H9 (cell line): Measurements from ENCODE around the gene DPYD. TPM values are rescaled to one million over a fixed set of nuclear protein-coding genes. Genes with fewer than 3 reads are reported as not detected.

Source experiments
- DNase-seq: peaks from one replicate; pipeline ENCODE4 v3.0.0-alpha.2; 2017
- H2AFZ ChIP-seq: one replicate; pipeline ENCODE4 v1.6.1; 2013; ENCODE audit warnings: mild to moderate bottlenecking, low read length, control low read depth, moderate library complexity
- H2AK5ac ChIP-seq: 2 replicates; pipeline ENCODE4 v1.6.1; 2013; ENCODE audit warnings: low read length, control low read depth, mixed read lengths; ENCODE audit not compliant: insufficient read length
- H2BK120ac ChIP-seq: one replicate; pipeline ENCODE4 v1.6.1; 2013; ENCODE audit warnings: low read depth, mild to moderate bottlenecking, low read length, control low read depth, inconsistent platforms; ENCODE audit not compliant: poor library complexity, severe bottlenecking
- H2BK12ac ChIP-seq: 2 replicates; pipeline ENCODE4 v1.6.1; 2013; ENCODE audit warnings: low read length, control low read depth, mixed read lengths, low read depth; ENCODE audit not compliant: insufficient read length
- H2BK15ac ChIP-seq: 2 replicates; pipeline ENCODE4 v1.6.1; 2013; ENCODE audit warnings: low read depth, low read length, control low read depth
- H2BK20ac ChIP-seq: one replicate; pipeline ENCODE4 v1.6.1; 2013; ENCODE audit warnings: low read depth, mild to moderate bottlenecking, low read length, control low read depth, inconsistent platforms; ENCODE audit not compliant: poor library complexity, severe bottlenecking
- H2BK5ac ChIP-seq: 2 replicates; pipeline ENCODE4 v1.6.1; 2013; ENCODE audit warnings: low read length, control low read depth, mixed read lengths; ENCODE audit not compliant: insufficient read length
- H3K14ac ChIP-seq: 2 replicates; pipeline ENCODE4 v1.6.1; 2013; ENCODE audit warnings: low read length, control low read depth; ENCODE audit not compliant: insufficient read depth
- H3K18ac ChIP-seq: 2 replicates; pipeline ENCODE4 v1.6.1; 2013; ENCODE audit warnings: low read depth, mild to moderate bottlenecking, mixed read lengths, low read length, control low read depth; ENCODE audit not compliant: insufficient read length
- H3K23ac ChIP-seq: 2 replicates; pipeline ENCODE4 v1.6.1; 2013; ENCODE audit warnings: low read length, control low read depth, mixed read lengths, low read depth; ENCODE audit not compliant: insufficient read length
- H3K23me2 ChIP-seq: 2 replicates; pipeline ENCODE4 v1.6.1; 2013; ENCODE audit warnings: low read depth, mild to moderate bottlenecking, mixed read lengths, low read length, control low read depth; ENCODE audit not compliant: insufficient read length, poor library complexity, severe bottlenecking
- H3K27ac ChIP-seq: 2 replicates; pipeline ENCODE4 v1.5.1; 2013; ENCODE audit warnings: low read length, control low read depth, mixed read lengths, low read depth; ENCODE audit not compliant: insufficient read length
- H3K27me3 ChIP-seq: 2 replicates; pipeline ENCODE4 v1.6.1; 2013; ENCODE audit warnings: low read length, control low read depth, inconsistent platforms; ENCODE audit not compliant: insufficient read depth
- H3K4ac ChIP-seq: 2 replicates; pipeline ENCODE4 v1.6.1; 2013; ENCODE audit warnings: low read depth, mild to moderate bottlenecking, control low read depth, inconsistent platforms, low read length, moderate library complexity
- H3K4me1 ChIP-seq: 2 replicates; pipeline ENCODE4 v1.6.1; 2013; ENCODE audit warnings: low read length, control low read depth, inconsistent platforms; ENCODE audit not compliant: insufficient read depth
- H3K4me2 ChIP-seq: 2 replicates; pipeline ENCODE4 v1.6.1; 2013; ENCODE audit warnings: low read length, control low read depth, mixed read lengths; ENCODE audit not compliant: insufficient read length, insufficient read depth
- H3K56ac ChIP-seq: 2 replicates; pipeline ENCODE4 v1.6.1; 2013; ENCODE audit warnings: low read depth, mild to moderate bottlenecking, mixed read lengths, low read length, control low read depth; ENCODE audit not compliant: insufficient read length
- H3K79me1 ChIP-seq: 2 replicates; pipeline ENCODE4 v1.6.1; 2013; ENCODE audit warnings: low read depth, mild to moderate bottlenecking, moderate library complexity, low read length, control low read depth, inconsistent platforms; ENCODE audit not compliant: insufficient read depth, poor library complexity, severe bottlenecking
- H3K79me2 ChIP-seq: 2 replicates; pipeline ENCODE4 v1.6.1; 2013; ENCODE audit warnings: low read length, control low read depth, inconsistent platforms; ENCODE audit not compliant: insufficient read depth
- H3K9ac ChIP-seq: 2 replicates; pipeline ENCODE4 v1.6.1; 2013; ENCODE audit warnings: low read length, control low read depth, mixed read lengths; ENCODE audit not compliant: insufficient read length; ENCODE audit errors: extremely low read depth
- H3K9me3 ChIP-seq: one replicate; pipeline ENCODE4 v1.6.1; 2013; ENCODE audit warnings: low read depth, low read length, inconsistent platforms; ENCODE audit not compliant: control insufficient read depth
- H3T11ph ChIP-seq: one replicate; pipeline ENCODE4 v1.6.1; 2013; ENCODE audit warnings: mild to moderate bottlenecking, low read length, control low read depth, inconsistent platforms
- H4K20me1 ChIP-seq: one replicate; pipeline ENCODE4 v1.6.1; 2013; ENCODE audit not compliant: control insufficient read depth, insufficient read length, insufficient read depth
- H4K5ac ChIP-seq: 2 replicates; pipeline ENCODE4 v1.6.1; 2013; ENCODE audit warnings: low read depth, mild to moderate bottlenecking, mixed read lengths, low read length, control low read depth; ENCODE audit not compliant: insufficient read length
- H4K8ac ChIP-seq: replicated peaks from 2 replicates; pipeline ENCODE4 v1.6.1; 2013; ENCODE audit warnings: low read length, control low read depth, mixed read lengths, low read depth; ENCODE audit not compliant: insufficient read length
- H4K91ac ChIP-seq: 2 replicates; pipeline ENCODE4 v1.6.1; 2013; ENCODE audit warnings: low read depth, mild to moderate bottlenecking, moderate library complexity, mixed read lengths, low read length, control low read depth; ENCODE audit not compliant: insufficient read length
- H3K27ac Mint-ChIP-seq, 3 experiments: 2 replicates in 2 of 3; 3 replicates in 1 of 3; pipeline ENCODE4 v1.8.0; 2020 to 2021; ENCODE audit warnings: mixed read lengths in 3 of 3, mild to moderate bottlenecking in 1 of 3, moderate library complexity in 1 of 3
- H3K27me3 Mint-ChIP-seq: 2 replicates; pipeline ENCODE4 v1.8.0; 2021; ENCODE audit warnings: low read depth, mild to moderate bottlenecking, moderate library complexity, mixed read lengths
- H3K36me3 Mint-ChIP-seq, 3 experiments: 2 replicates in 2 of 3; 3 replicates in 1 of 3; pipeline ENCODE4 v1.8.0; 2020 to 2021; ENCODE audit warnings: low read depth in 3 of 3, mixed read lengths in 3 of 3; ENCODE audit not compliant: insufficient read depth in 1 of 3
- H3K4me1 Mint-ChIP-seq, 2 experiments: 2 replicates each; pipeline ENCODE4 v1.8.0; 2020; ENCODE audit warnings: mixed read lengths in 2 of 2
- H3K4me3 Mint-ChIP-seq, 2 experiments: 2 replicates in 1 of 2; 3 replicates in 1 of 2; pipeline ENCODE4 v1.8.0; 2020 to 2021; ENCODE audit warnings: mild to moderate bottlenecking in 2 of 2, mixed read lengths in 2 of 2, moderate library complexity in 1 of 2
- H3K9me3 Mint-ChIP-seq, 2 experiments: 2 replicates in 1 of 2; 3 replicates in 1 of 2; pipeline ENCODE4 v1.8.0; 2020; ENCODE audit warnings: mild to moderate bottlenecking in 2 of 2, mixed read lengths in 2 of 2, moderate library complexity in 1 of 2
- CTCF ChIP-seq: fragments of 200-600 bp; sonication (generic); conservative IDR thresholded peaks from 3 replicates; pipeline ENCODE4 v1.8.0; 2021; ENCODE audit warnings: antibody characterized with exemption, mild to moderate bottlenecking
- WGBS: extraction: QIAGEN DNeasy Blood & Tissue Kit; methylation state at CpG from one replicate; pipeline ENCODE4 v1.1.7; 2013; ENCODE audit warnings: missing lambda C conversion rate, low lambda C conversion rate, mixed read lengths; ENCODE audit not compliant: insufficient read length; ENCODE audit errors: extremely low coverage; 5-methylcytosine and 5-hydroxymethylcytosine counted together
- total RNA-seq: library from RNA; stranded (reverse); gene quantifications from 2 replicates; pipeline ENCODE4 v1.2.1, GENCODE V29; 2021

Gene DPYD
- total RNA-seq, 1 experiment from 2014 or later: 0.37 TPM

GRCh38 chr1:97654876-97655585, 265.8 kb downstream of the DPYD start:
- no peak for DNase-seq

More at GRCh38 chr1:97654876-97655585, 265.8 kb downstream of the DPYD start:
- no peaks in the 10 kb centered on the region for H3K79me1 ChIP-seq
- no peaks in the 10 kb centered on the region for H3K9me3 ChIP-seq
- H2BK20ac ChIP-seq: no peak overlapping the region
- Mint-ChIP-seq H3K27me3 (no peaks in the 10 kb centered on the region), H3K4me3 (no peak overlapping the region), H3K36me3 (no peaks in the 10 kb centered on the region), H3K9me3 (no peaks in the 10 kb centered on the region), H3K4me1 (peaks cover 5 to 9% of the 10 kb centered on the region in 2 experiments), H3K27ac (no peak overlapping the region)
- H4K20me1 ChIP-seq: no peaks in the 10 kb centered on the region
- no peak for TF ChIP-seq CTCF
- H3K4ac ChIP-seq: no peak overlapping the region
- H4K8ac ChIP-seq: no peak overlapping the region
- H3K14ac ChIP-seq: no peak overlapping the region
- H3K4me2 ChIP-seq: no peak overlapping the region
- no peak overlapping the region for H2BK5ac ChIP-seq
- no CpG with 5 or more reads among the region's 3 CpGs for WGBS
- no peak overlapping the region for H2AK5ac ChIP-seq
- H3K56ac ChIP-seq: no peak overlapping the region
- no peaks in the 10 kb centered on the region for H3K23me2 ChIP-seq
- H2BK120ac ChIP-seq: no peak overlapping the region
- no peaks in the 10 kb centered on the region for H3K79me2 ChIP-seq
- no peak overlapping the region for H4K91ac ChIP-seq
- H3K27ac ChIP-seq: no peak overlapping the region
- H3T11ph ChIP-seq: no peak overlapping the region
- H3K27me3 ChIP-seq: no peaks in the 10 kb centered on the region
- no peak overlapping the region for H3K23ac ChIP-seq
- H3K9ac ChIP-seq: no peak overlapping the region
- no peak overlapping the region for H2AFZ ChIP-seq
- H3K18ac ChIP-seq: no peak overlapping the region
- H2BK12ac ChIP-seq: no peak overlapping the region
- no peak overlapping the region for H2BK15ac ChIP-seq
- no peaks in the 10 kb centered on the region for H3K4me1 ChIP-seq
- no peak overlapping the region for H4K5ac ChIP-seq
